ENCODE results near the gene NMNAT3. TPM values are rescaled to one million over a fixed set of nuclear protein-coding genes. Genes with fewer than 3 reads are reported as not detected.
A peak's percentile ranks its signal among the peaks of the same experiment; 100 is the strongest.

NMNAT3 gene
- total RNA-seq, 1 donor from 2014 or later: 3.9 TPM

DNA sequence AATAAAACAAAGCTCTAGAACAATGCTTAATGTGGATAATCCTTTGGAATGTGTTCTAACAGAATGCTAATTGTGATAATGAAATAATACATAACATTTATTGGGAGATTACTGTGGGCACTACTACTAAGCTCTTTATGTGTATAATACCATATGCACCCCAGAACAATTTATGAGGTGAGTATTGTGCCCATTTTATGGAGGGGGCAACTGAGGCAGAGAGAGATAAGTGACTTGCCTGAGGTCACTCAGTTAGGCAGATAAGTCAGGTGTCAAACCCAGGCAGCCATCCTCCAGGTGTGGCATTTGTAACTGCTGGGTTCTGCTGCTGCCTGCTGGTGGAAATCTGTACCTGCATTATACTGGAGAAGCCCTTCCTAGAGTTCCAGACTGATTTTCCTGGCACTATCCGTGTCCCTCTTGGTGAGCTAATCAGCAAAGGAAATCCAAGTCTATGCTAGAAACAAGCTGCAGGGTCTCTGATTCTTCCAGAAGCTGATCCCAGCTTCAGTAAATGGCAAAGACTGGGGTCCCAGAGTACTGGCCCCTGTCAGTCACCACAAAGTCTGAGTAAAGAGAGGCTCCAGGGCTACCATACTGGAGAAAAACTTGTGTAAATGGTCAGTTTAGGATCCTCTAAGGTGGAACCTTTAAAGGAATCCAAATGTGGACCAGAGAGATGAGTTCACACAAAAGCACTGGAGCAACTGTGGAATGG, 115.7 kb downstream of the NMNAT3 start:
- H3K4me3 ChIP-seq (ENCODE audit: low read depth, low read length): no peak overlapping the region
- TF ChIP-seq, protein P1, sequence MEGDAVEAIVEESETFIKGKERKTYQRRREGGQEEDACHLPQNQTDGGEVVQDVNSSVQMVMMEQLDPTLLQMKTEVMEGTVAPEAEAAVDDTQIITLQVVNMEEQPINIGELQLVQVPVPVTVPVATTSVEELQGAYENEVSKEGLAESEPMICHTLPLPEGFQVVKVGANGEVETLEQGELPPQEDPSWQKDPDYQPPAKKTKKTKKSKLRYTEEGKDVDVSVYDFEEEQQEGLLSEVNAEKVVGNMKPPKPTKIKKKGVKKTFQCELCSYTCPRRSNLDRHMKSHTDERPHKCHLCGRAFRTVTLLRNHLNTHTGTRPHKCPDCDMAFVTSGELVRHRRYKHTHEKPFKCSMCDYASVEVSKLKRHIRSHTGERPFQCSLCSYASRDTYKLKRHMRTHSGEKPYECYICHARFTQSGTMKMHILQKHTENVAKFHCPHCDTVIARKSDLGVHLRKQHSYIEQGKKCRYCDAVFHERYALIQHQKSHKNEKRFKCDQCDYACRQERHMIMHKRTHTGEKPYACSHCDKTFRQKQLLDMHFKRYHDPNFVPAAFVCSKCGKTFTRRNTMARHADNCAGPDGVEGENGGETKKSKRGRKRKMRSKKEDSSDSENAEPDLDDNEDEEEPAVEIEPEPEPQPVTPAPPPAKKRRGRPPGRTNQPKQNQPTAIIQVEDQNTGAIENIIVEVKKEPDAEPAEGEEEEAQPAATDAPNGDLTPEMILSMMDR (IDR thresholded peaks at IDR 0.05; ENCODE audit: insufficient read depth, low read length, severe bottlenecking): peak; percentile 88
- DNase-seq (ENCODE audit: low read depth): peak; percentile 62
- FAIRE-seq: peak; percentile 64
- H3K36me3 ChIP-seq (ENCODE audit: control insufficient read depth, insufficient read depth, low read length): no peaks in the 10 kb centered on the region
- H3K27me3 ChIP-seq (ENCODE audit: control insufficient read depth, insufficient read depth, low read length): no peaks in the 10 kb centered on the region

DNA sequence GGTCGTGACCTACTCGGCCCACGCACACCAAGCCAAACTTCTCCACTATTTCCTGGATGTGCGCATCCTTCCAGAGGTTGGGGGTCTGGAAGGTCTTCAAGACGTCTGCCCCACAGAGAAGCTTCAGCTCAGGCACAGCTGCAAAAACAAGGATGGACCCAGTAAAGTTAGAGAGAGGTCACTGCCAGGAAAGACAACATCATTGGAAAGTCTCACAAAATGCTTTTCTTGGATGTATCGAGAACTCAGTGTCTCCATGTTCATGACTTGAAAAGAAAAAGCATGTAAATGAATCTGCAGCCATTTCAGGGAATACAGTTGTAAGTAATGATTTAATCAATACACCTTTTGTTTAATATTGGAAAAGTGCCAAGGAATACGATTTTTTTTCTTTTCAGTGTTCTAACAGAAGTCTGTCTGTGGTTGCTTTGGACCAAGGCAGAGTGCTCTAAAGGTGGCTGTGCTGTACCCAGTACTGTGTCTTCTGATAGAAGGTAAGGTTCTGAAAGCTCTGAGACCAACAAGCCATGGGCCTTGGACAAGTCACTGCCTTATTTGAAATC, 116.4 kb downstream of the NMNAT3 start:
- Histone ChIP-seq H3K36me3 (ENCODE audit: control insufficient read depth, insufficient read depth, low read length) (no peaks in the 10 kb centered on the region), H3K27me3 (ENCODE audit: control insufficient read depth, insufficient read depth, low read length) (no peaks in the 10 kb centered on the region), H3K4me3 (ENCODE audit: low read depth, low read length) (no peak overlapping the region)
- FAIRE-seq: no peak
- no peak for DNase-seq (ENCODE audit: low read depth)
- TF ChIP-seq, protein P1 (IDR thresholded peaks at IDR 0.05; ENCODE audit: insufficient read depth, low read length, severe bottlenecking): no peak

DNA sequence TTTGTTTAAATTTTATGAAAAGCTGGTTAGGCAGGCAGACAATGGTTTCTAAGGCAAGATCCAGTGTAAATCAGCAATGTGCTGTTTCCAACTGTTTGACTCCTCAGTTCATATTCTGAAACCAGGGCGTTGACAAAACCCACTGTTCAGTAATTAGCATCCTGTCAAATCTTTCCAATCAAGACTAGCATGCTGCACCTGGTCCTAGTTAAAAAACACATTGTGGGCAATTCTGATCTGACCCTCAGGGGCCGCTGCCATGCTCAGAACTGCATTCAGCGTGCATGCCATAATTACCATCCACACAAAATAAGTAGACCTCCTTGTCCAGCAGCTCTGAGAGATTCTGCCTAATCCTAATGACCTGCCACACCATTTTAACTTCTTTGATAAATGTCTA, 117.4 kb downstream of the NMNAT3 start:
- FAIRE-seq (no peak), DNase-seq (ENCODE audit: low read depth) (no peak)
- H3K27me3 ChIP-seq (ENCODE audit: control insufficient read depth, insufficient read depth, low read length): no peaks in the 10 kb centered on the region
- H3K4me3 ChIP-seq (ENCODE audit: low read depth, low read length): no peak overlapping the region
- TF ChIP-seq, protein P1 (IDR thresholded peaks at IDR 0.05; ENCODE audit: insufficient read depth, low read length, severe bottlenecking): no peak
- no peaks in the 10 kb centered on the region for H3K36me3 ChIP-seq (ENCODE audit: control insufficient read depth, insufficient read depth, low read length)

DNA sequence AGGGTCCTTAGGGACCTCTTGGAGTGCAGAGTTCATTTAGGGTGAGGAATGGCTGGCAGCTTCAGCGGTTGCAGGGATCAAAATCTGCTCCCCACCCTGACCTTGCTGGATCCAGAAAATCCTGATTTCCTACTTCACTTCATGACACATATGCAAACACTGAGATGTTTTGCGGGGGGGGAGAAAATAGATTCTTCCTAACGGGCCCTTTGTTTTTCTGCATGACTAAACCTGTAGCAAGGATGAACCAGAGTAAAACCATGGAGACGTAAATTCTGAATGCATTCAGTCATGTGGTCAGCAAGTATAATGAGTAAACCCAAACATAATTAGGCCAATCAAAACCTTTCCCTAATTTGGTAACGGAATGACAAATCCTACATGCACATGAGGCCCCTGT, 118.2 kb downstream of the NMNAT3 start:
- no peaks in the 10 kb centered on the region for H3K27me3 ChIP-seq (ENCODE audit: control insufficient read depth, insufficient read depth, low read length)
- TF ChIP-seq, protein P1 (IDR thresholded peaks at IDR 0.05; ENCODE audit: insufficient read depth, low read length, severe bottlenecking): no peak
- no peaks in the 10 kb centered on the region for H3K36me3 ChIP-seq (ENCODE audit: control insufficient read depth, insufficient read depth, low read length)
- H3K4me3 ChIP-seq (ENCODE audit: low read depth, low read length): no peak overlapping the region
- peak; percentile 28 for FAIRE-seq
- peak; percentile 99 for DNase-seq (ENCODE audit: low read depth)

DNA sequence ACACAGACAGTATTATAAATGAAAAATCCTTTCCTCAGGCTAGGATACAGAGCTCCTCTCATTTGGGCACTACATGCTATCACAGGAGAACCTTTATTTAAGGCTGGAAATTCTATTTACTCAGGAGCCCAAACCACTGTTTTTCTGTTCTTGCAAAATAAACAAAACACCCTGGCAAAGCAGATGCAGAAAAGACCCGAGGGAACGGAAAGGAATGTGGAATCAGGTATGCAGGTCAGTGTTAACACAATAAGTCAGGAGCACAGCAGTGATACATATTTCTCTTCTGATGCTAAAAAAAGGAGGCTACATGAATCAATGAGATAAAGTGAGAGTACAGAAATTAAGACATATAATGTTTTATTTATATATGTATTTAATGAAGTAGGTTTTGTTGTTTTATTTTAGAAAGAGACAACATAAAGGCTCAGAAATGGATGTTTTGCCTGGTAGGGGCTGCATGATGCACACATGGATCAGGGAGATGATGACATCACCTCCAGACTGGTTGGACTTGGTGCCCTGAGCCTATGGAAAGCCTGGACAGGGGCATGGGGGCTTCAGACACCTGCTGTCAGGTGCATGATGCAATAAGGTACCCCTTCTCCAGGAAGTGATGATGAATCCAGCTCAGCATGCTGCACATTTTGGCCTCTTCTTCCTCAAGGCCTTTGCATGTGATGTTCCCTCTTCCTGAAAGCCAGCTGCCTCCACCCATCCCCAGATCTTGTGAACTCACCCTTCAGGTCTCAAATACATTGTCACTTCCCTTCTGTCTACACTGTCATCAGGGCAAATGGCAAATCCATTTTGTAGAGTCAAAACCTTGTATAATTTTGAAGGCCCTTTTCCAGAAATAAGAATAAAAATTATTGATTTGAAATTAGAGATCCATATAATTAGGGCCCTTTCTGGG, 119.2 kb downstream of the NMNAT3 start:
- Histone ChIP-seq H3K36me3 (ENCODE audit: control insufficient read depth, insufficient read depth, low read length) (no peaks in the 10 kb centered on the region), H3K27me3 (ENCODE audit: control insufficient read depth, insufficient read depth, low read length) (no peaks in the 10 kb centered on the region), H3K4me3 (ENCODE audit: low read depth, low read length) (no peak overlapping the region)
- no peak for FAIRE-seq
- TF ChIP-seq, protein P1 (IDR thresholded peaks at IDR 0.05; ENCODE audit: insufficient read depth, low read length, severe bottlenecking): no peak
- DNase-seq (ENCODE audit: low read depth): peak; percentile 38
